Activated CD8-positive, alpha-beta memory T cell treated with anti-CD3 and anti-CD28 coated beads, Interleukin-2, amount 50 U/mL, for 24 hours (primary cell): ENCODE measurements around the gene OR2T2.
"Not testable (repeated sequence)": the region's sequence is repeated elsewhere in the genome, so short reads cannot be mapped to it uniquely, and the experiment has no call there.

Experiments
- DNase-seq: peaks from one replicate; pipeline ENCODE4 v3.0.0-alpha.2; 2020; ENCODE audit errors: extremely low read depth

The OR2T2 gene

DNA sequence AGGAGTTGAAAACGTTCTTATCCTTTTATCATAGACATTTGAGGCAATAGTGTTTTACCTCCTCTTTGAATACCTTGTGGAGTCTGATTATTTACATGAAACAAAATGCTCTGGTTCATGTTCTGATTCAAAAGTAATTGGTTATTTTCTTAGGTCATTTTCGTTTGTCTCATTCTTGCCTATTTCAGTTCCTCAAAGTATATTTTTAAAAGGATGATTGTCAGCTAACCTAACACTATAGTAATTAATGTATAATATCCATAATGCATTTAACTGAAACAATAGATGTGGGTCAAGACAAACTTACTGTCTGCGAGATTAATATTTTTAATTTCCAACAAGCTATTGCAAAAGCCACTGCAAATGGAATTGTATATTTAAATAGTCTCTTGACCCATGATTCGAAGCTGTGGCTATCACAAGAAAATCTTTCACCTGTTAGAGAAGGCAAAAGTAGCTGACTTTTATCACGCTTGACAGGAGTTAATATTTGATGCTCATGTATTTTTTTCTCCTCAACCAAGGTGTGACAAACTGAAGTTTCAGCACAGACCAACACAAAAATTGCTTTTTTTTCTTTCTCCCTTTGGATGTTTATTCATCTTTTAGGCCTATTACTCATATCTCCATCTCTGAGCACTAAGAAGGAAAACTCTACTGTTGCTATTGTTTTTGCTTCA is 5.2 kb downstream of the OR2T2 start:
- DNase-seq, result not testable (repeated sequence)

DNA sequence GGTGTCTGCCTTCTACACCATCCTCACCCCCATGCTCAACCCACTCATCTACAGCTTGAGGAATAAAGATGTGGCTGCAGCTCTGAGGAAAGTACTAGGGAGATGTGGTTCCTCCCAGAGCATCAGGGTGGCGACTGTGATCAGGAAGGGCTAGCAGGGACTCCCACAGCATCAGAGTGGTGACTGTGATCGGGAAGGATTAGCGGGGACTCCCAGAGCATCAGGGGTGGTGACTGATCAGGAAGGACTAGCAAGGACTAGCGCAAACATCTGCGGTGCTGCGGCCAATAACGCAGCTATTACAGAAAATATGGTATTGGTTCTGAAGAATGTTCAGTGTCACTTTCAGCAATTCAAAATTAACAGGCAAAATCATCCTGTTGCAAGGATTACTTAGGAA is 8.2 kb downstream of the OR2T2 start:
- not testable (repeated sequence) for DNase-seq

DNA sequence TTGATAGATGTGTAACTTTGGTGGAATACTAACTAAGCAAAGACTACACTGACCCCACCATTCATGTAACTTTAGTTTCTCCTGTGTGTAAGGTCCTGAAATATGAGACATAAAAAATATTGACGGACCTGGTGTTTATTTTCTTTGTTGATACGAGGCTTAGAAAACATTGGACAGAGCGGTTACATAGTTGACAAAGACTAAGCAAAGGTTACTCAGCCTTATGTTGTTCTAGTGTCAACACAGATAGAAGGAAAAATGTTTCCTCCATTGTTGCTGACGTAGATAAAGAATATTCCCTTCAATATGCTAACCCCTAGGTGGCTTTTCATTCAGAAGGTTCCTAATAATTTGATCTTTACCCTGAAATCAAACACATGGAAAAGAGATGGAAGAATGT is 9.6 kb downstream of the OR2T2 start:
- not testable (repeated sequence) for DNase-seq

DNA sequence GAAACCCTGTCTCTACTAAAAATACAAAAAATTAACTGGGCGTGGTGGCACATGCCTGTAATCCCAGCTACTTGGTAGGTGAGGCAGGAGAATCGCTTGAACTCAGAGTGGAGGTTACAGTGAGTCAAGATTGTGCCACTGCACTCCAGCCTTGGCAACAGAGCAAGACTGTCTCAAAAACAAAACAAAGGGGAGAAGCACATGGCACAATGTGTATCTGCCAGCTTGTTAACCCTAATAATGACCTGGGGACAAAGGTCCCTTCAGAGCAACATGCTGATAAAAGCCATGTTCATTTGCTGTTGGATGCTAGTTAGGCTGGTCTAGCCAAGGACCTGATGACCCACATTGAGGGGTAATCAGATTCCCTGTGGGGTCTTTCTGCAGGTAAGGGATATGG is 11.2 kb downstream of the OR2T2 start:
- not testable (repeated sequence) for DNase-seq

DNA sequence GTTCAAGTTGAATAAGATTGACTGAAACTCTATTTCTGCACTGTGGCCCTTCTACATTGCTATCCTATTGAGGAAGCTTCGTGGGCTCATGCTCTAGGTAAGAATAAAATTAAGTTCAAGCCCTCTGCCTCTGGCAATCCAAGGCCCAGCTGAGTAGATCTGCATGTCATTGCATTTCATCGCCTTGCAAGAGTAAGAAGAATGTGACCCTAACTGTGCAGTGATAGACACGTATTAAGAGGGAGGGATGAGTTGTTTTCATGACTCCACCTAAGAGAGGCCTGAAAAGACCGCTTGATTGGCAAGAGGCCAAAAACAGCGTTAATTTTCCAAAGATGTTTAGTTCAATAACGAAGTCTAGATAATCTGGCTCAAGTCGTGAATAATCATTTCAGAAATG is 13.7 kb downstream of the OR2T2 start:
- DNase-seq, result not testable (repeated sequence)

DNA sequence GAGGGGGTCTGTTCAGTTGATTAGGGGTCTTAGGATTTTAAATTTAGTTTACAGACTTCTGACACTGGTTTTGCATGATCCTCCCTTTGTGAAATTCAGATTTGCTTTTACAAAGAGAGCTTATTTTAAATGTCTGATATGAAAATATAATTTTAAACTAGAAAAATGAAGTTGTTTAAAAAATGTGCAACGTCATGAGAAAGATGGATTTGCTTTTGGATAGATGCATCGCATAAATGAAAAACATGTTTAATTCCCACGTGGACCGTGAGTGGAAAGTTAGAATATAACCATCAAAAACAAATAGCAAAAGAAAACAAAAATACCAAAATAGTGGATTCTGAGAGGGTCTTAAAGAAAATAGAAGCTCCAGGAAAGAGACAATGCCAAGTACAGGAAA is 25.7 kb downstream of the OR2T2 start:
- no peak for DNase-seq

DNA sequence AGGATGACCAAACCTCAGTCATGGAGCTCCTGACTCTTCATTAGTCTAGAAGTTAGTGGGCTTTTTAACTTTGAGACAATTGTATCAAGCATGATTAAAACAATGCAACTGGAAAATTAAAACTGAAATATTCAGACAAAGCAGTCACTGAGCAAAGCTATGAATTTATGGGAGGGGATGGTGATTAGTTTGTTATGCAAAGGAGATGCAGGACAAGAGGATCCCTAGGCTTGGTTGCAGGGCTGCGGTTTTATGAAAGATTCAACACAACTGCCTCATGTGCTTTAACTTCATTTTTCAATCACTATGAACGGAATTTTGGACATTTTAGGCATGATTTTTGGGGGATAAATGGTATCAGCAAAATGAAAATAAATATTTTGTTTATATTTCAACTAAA is 26.7 kb downstream of the OR2T2 start:
- not testable (repeated sequence) for DNase-seq

DNA sequence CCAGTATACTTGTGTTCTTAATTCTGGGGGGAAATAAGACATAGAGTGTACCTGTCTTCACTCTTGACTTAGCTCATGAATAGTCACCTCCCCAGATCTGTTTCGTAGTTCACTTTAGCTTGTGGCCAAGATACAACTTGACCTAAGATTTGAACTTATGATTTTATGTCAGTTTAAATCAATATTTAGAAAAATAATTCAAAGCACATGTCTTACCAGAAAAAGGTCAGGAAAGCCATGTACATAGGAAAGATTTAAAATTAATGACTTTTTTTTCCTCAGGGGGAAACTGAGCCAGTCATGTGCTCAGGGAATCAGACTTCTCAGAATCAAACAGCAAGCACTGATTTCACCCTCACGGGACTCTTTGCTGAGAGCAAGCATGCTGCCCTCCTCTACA is 27.6 kb downstream of the OR2T2 start, which contains the start of gene OR2T3:
Gene OR2T3 (plus strand): TSS at position 301 of the 400 bp plus-strand sequence. CDS start 0 bp downstream, at position 301.
- DNase-seq, result not testable (repeated sequence)

DNA sequence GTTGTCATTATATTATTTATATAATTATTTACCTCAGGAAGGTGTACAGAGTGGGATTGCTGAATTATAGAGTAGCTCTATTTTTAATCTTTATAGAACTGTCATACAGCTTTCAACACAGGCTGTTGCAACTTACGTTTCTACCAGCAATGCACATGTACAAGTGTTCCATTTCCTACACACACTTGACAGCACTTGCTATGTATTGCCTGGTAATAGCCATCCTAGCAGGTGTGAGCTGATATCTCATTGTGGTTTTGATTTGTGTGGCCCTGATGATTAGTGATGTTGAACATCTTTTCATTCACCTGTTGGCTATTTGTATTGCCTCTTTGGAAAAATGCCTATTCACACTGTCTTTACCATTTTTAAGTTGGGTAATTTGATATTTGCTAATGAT is 30.2 kb downstream of the OR2T2 start:
- DNase-seq, result not testable (repeated sequence)

DNA sequence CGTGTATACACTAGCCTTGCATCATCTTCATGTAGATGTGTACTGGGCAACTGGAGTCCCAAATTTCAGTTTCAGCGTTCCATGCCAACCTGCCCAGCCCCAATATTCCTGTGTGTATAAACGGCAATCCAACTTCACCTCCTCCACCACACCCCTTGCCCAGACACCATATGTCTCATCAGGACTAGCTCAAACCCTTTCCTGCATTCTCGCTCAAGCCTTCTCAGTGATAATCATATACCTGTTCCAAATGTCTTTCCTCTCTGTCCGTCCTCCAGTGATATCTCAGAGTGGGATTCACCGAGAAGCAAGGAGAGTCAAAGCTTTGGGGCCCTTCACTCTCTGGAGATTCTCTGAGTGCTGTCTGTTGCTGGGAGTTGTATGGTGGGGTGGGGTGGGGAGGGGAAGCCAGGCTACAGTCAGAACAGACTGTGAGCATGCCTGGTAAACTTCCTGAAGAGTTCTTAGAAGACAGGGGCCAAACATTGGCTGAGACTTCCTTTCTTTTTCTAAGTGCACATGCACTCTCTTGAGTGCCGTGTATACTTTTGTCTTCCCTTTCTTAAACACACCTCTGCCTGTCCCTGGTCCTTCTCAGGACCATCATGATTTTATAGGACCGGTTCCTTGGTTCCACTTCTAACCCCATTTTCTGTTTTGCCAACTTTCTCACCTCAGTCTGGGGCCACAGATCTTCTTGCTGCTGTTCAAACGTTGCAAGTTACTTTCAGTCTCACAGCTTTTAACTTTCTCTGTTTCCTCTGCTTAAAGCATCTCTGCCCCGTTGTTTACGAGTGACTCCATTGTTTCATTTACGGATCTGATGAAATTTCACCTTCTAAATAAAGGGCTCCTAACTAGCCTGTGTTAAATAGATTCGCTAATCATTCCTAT is 36.5 kb downstream of the OR2T2 start:
- not testable (repeated sequence) for DNase-seq

DNA sequence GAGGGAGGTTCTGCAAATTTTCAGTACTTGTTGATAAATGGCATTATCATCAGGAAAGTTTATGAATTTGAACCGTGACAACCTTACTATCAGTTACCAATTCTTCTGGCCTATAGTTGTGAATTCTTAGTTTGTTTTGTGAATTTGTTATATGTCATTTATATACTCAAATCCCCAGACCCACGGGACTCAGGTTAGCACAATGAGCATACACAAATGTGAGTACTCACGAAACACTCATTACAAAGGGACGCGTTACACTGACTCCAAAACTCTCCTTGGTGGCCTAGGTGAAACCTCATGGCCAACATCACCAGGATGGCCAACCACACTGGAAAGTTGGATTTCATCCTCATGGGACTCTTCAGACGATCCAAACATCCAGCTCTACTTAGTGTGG is 42.9 kb downstream of the OR2T2 start, which contains the start of gene OR2T5:
Gene OR2T5 (plus strand): TSS at position 301 of the 400 bp plus-strand sequence. CDS start 0 bp downstream, at position 301.
- not testable (repeated sequence) for DNase-seq

DNA sequence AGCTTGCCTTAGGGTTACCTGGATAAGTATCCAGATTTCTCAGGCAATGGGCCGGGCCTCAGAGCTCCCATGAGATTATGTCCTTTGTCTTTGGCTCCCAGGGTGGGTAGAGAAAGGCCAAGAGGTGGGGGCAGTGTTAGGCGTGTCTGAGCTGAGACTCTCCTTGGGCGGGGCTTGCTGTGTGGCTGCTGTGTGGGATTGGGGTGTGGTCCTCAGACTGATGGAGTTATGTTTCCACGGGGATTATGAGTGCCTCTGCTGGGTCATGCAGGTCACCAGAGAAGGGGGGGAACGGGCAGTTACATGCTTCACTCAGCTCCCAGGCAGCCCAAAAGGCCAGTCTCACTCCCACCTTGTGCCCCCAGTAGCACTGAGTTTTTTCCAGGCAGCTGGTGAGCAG is 51.2 kb downstream of the OR2T2 start:
- not testable (repeated sequence) for DNase-seq

DNA sequence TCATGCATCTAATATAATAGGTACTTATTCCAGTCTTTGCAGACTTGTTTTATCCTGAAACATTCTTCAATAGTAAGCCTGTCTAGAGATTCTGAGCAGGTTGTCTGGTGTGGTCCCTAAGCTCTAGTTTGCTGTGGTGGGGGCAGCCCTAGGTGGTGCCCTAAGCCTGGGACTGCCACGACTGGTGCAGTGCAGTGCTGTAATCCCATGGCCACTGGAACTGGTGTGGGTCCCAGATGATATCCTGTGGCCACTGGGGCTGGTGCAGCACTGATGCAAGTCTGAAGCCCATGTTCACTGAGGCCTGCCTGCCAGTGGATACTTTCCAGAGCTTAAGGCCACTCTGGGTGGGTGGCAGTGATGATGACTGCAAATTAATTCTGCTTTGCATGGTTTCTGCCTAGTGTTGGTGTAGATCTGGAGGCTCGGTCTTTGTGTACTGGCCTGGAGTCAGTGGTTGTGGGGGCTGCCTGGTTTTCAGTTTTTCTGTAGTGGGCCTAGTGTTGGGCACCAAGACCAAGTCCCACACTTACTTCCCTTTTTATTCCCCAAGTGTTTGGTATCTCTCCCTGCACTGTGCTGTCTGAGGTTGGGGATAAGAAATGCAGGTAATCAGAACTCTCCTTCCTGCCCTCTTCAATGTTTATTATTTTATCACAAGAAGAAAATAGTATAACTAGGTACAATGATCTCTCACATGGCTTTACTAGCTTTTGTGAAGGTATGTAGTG is 55.0 kb downstream of the OR2T2 start:
- not testable (repeated sequence) for DNase-seq
